HG03342 (cell line): ENCODE data around the gene GJC1.

ENCODE experiments used
- ATAC-seq: cut with Tn5 transposase; IDR thresholded peaks from one replicate; pipeline ENCODE4 v1.9.1; 2021; ENCODE audit warnings: mild to moderate bottlenecking, moderate library complexity; ENCODE audit not compliant: unreplicated experiment

Gene GJC1

DNA sequence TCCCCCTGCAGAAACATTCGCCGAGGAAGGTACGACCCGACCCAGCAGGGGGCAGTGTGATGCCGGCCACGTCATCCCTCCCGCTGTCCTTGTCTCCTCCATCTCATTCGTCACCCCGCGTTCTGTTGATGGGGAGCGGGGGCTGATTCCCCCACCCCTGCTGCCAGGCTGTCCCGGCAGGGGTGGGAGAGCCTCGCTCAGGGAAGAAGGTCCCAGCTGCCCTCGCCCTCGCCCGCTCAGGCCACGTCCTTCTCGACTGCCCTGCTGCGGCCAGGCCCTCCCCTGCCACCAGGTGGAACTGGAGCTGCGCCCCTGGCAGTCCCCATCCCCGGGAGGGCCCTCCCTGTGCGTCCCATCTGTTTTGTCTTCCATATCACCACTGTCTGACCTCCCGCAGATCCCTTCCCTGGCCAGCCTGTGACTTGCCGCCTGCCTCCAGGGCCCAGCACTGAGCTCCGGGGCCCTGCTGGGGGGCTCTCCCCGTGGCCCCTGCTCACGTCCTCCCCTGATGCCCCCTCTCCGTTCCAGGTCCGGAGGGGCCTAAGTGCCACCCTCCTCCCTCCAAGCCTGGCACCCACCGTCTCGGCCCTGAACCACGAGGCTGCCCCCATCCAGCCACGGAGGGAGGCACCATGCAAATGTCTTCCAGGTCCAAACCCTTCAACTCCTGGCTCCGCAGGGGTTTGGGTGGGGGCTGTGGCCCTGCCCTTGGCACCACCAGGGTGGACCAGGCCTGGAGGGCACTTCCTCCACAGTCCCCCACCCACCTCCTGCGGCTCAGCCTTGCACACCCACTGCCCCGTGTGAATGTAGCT lies 50.7 kb downstream of the GJC1 start:
- no peak for ATAC-seq

DNA sequence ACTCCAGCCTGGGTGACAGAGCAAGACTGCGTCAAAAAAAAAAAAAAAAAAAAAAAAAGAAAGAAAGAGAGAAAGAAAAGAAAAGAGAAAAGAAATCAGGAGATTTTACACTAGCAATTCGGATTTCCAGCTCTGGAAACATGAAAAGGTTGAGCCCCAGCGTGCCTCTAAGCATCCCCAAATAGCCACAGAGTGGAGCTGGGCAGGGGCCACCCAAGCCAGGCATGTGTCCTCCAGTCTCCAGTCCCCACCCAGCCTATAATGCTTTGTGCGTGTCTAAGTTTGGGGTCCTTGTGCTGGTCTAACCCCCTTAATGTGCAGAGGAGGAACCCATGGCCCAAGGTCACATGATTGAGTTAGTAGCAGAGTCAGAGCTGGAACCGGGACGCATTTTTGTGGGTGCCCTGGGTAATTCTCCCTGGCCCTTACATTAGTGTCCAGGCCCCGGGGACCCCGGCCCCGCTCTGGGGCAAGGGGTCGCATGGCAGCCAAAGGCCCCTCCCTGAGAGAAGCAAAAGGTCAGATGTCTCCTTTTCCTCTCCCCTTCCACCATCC lies 51.4 kb downstream of the GJC1 start:
- ATAC-seq, result no peak

DNA sequence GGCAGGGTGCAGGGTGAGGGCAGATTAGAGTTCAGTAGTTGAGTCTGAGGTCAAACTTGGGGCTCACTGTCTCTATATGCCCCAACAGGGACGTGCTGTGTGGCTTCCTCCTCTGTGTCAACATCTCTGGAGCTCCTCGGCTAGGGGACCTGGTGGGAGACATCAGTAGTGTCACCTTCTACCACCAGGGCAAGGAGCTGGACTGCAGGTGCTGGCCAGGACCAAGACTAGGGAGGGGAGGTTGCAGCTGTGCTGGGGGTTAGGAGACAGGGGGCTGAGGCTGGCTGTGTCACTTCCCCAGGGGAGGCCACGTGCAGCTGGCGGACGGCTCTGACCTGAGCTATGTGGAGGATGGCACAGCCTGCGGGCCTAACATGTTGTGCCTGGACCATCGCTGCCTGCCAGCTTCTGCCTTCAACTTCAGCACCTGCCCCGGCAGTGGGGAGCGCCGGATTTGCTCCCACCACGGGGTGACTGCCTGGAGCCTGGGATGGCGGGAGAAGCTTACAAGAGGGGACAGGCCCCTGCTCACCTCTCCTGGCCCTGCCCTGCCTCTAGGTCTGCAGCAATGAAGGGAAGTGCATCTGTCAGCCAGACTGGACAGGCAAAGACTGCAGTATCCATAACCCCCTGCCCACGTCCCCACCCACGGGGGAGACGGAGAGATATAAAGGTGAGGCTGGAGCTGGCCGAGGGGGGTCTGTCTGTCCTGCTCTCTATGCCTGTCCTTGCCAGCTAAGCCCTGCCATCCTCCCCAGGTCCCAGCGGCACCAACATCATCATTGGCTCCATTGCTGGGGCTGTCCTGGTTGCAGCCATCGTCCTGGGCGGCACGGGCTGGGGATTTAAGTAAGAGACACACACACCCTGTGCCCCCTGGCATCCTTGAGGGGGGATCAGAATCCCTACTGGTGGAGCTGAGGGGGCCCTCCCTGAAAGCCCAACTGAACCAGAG lies 52.4 kb downstream of the GJC1 start:
- ATAC-seq, result no peak

DNA sequence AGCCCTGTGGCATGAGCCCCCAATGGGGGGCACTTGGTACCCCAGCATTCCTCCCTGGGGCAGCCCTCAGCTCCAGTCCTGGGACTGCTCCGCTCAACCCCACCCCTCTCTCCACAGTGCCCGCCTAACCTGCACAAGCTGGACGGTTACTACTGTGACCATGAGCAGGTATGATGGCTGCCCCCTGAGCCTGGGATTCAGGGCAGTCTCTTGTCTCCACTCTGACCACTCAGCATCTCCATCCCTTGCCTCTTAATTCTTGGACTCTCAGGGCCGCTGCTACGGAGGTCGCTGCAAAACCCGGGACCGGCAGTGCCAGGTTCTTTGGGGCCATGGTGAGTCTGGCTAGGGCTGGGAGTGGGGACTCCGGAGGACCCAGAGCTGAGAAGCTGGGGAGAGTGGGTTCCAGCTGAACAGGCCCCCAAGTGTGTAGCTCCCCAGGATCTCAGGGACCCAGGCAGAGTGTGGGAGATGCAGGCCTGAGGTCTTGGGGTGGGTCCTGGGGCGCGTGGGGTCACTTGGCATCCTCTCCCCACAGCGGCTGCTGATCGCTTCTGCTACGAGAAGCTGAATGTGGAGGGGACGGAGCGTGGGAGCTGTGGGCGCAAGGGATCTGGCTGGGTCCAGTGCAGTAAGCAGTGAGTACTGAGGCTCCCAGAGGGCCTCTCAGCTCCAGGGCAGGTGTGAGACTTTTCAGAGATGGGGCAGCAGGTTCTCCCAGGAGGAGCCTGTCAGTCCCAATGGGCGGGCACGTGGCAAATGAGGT lies 53.3 kb downstream of the GJC1 start:
- ATAC-seq, result no peak

DNA sequence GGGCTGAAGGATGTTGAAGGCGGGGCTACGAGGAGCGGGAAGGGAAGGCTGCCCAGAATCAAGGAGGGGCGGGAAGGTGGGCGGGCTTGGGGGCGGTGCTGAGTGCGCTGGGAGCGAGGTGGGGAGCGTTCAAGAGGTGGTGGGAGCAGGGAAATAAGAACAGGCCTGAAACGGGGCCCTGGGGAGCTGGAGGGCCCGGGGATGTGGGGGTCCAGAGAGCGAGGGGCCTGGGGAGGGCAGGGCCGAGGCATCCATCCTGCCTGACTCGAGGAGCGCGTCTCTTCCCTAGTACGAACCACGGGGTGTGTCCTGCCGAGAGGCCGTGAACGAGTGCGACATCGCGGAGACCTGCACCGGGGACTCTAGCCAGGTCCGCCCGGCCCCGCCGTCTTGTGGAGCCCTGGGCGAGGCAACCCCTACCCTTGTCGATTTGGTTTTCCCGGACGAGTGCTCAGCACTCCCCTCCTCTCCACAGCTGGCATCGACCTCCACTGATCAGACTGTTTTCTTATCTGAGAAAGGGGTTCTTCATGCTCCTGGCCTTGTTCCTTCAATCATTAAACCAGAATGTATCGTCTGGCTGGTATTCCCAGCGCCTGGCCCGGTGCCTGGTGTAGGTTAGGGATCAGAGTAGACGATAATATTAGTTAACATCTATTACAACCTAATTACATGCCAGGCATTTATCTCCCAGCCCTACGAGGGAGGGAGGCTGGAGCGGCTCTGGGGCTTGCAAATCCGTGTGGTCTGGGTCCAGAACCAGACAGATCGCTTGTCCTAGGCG lies 54.1 kb downstream of the GJC1 start:
- ATAC-seq, result no peak

DNA sequence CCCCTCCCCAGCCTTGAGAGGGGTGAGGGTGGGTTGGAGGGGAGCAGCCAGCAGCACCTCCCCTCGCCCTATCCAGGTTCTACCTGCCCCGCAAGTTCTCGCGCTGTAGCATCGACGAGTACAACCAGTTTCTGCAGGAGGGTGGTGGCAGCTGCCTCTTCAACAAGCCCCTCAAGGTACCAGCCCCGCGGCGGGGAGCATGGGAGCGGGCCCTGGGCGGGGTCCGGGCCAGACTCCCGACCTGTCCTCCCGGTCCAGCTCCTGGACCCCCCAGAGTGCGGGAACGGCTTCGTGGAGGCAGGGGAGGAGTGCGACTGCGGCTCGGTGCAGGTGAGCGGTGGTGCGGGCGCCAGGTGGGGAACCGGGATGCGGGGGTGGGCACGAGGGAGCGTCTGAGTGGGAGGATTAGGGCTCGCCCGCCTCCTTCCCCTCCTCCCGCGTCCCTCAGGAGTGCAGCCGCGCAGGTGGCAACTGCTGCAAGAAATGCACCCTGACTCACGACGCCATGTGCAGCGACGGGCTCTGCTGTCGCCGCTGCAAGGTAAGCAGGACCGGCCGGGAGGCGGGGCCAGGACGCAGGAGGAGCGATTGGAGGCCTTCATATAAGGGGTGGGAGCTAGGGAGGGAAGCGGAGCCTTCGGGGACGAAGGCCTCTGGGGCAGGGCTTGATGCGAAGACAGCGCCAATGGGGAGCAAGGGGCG lies 54.8 kb downstream of the GJC1 start:
- peak; percentile 91 for ATAC-seq

DNA sequence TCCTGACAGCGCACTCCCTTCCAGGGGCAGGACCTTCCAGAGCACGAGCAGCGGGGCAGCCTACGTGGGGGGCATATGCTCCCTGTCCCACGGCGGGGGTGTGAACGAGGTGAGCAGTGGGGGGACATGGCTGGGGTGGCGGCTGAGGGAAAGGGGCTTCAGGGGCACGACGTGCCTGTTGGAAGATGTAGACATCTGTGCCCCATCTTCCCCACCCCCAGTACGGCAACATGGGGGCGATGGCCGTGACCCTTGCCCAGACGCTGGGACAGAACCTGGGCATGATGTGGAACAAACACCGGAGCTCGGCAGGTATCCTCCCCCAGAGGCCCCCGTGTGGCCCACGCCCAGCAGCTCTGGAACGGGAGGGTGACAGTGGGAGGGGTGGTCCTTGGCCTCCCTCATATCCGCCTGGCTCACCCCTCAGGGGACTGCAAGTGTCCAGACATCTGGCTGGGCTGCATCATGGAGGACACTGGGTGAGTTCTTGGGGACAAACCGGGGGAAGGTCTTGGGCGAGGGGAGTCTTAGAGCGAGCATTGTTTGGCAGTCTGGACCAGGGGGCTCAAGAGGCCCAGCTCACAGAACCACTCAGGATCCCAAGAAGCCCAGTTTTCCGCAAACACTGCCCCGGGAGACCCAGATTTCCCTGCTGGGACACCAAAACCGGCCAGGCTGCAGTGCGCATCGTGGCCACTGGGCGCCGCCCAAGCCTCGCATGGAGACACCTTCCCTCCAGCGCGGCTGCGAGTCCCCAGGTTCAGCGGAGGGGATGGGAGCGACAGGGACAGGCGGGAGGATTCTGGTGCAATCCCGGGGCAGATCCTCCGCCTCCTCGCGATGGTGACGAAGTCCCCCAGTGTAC lies 55.6 kb downstream of the GJC1 start:
- no peak for ATAC-seq

DNA sequence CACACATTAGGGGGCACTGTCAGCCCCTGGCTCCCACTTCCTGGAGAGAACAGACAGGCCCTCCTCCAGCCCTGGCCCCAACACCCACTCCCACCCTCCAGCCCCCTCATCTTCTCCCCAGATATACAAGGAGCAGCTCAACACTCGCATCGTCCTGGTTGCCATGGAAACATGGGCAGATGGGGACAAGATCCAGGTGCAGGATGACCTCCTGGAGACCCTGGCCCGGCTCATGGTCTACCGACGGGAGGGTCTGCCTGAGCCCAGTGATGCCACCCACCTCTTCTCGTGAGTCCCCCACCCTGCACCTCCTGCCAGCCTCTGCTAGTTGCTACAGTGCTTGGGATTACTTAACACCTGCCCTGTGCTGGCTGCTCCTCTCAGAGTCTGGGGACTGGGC lies 56.9 kb downstream of the GJC1 start:
- no peak for ATAC-seq

DNA sequence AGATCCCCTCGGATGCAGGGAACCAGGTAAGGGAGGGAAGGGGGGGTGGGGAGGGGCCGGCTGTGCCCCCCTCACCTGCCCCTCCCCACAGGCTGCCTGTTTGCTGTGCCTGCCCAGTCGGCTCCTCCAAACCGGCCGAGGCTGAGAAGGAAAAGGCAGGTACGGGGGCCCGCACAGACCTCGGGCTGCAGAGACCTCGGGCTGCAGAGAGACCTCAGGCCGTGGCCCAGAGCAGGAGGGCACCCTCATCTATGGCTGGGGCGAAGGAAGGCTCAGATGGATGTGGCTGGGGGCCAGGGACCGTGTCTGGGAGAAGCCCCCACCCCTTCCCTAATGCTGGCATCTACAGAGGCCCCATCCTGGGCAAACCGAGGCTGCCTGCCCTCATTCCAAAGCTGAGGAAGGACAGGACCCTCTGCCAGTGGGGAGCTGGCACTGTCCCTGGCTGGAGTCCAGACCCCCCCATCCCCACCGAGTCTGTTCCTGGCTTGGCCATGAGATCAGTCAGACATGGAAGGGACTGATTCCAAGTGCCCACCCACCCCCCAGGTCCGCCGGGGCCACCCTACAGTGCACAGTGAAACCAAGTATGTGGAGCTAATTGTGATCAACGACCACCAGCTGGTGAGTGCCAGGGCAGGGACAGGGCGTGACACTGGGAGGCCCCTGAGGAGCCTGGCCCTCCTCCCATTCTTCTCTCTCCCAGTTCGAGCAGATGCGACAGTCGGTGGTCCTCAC lies 57.6 kb downstream of the GJC1 start:
- no peak for ATAC-seq

DNA sequence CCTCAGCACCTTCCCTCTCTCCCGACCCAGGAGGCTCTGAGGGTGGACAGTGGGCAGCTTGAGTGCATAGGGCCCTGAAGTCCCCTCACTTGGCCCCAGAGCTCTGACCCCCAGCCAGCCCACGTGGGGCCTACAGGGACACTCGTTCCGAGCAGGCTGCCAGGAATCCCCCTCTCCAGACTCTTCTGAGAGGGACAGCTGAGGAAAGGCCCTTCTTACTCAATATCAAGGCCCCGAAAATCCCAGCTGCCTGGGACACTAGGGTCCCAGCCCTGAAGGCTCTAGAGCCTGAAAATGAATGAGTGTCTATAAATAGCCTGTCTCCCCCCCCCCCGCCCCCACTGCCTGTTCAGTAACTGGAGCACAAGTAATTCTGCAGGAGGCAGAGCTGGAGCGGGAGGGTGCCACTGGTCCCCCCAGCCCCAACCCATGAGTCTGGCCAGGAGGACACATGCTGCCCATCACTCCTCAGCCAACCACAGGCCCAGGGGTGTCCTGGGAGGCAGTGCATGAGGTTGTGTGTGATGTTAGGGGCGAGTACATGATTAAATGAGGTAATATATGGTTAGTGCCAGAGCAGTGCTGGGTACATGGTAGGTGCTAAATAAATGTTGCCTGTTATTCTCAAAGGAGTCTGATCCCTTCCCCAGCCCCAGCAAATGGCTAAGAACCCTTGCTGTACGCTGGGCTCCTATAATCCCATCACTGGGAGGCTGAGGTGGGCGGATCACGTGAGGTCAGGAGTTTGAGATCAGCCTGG lies 59.7 kb downstream of the GJC1 start:
- ATAC-seq, result no peak

DNA sequence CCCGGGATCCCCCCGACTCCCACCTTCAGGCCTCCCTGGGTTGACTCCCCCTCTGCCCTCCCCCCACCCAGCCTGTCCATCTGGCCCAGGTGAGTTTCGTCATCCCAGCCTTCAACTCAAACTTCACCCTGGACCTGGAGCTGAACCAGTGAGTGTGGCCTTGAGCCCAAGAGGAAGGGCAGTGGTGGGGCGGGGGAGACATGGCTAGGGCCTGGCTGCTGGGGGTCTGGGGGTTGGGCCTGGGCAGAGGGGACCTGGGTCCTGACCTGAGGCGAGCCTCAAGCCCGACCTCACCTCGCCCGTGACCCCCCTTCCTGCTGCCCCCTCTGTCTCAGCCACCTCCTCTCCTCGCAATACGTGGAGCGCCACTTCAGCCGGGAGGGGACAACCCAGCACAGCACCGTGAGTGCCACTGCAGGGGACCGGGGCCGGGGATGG lies 60.4 kb downstream of the GJC1 start:
- ATAC-seq, result no peak

DNA sequence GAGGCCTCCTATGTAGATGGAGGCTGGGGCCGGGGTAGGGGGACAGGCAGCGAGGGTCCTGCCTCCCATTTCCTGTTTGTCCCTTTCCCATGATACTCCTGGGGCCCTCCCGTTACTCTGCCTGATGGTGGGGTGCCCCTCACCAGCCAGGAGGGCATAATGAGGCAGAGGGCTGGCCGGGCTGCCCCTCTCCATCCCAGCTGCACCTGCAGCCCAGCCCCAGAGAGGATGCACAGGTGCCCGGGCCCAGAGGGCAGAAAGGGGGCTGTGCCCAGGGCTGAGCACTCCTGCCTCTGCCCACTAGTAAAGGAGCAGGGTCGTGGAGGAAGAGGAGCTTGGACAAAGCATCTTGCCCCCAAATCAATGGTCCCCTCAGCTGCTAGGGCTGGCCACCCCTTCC lies 60.9 kb downstream of the GJC1 start:
- ATAC-seq, result no peak

DNA sequence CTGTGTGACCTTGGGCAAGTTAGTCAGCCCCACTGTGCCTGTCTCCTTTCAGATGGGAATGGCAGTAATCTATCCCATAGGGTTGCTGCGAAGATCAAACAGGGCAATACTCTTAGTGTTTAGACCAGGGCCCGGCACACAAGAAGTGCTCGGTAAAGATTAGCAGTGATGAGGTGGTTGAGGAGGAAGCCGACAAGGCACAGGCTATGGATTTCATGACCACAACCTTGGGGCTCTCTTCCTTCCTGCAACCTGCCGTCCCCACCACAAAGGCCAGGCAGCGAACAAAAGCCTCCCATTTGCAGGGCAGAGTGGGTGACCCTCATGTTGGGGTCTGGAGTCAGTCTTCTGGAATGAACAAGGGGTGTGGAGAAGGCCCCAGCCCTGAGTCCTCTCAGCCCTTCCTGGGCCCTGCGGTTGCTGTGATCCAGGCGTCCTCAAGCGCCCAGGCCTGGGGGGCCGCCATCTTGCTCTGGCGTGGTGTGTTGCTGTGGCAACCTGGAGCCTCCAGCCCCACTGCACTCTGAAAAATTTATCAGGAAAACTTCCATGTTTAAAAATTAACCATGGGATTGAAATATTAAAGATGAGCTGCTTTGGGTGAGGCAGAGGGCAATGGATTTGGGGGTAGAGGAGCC lies 61.5 kb downstream of the GJC1 start:
- ATAC-seq, result no peak

DNA sequence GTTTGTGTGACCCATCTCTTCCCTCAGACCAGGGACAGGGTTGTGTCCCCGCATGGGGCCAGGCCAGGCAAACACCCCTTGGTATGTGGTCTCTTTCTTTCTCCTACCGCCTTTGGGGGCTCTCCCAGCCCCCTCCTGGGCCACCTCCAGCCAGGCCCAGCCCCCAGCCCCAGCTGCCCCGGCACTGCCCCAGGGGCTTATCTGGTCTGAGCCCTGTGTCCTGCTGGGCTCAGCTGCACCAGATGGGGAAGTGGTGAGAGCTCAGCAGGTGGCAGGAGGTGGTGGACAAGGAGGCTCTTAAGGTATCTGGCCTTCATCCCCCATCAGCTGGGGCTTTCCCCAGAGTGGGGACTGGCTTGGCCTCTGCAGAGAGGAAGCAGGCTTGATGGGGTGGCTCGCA lies 62.6 kb downstream of the GJC1 start:
- ATAC-seq, result no peak

DNA sequence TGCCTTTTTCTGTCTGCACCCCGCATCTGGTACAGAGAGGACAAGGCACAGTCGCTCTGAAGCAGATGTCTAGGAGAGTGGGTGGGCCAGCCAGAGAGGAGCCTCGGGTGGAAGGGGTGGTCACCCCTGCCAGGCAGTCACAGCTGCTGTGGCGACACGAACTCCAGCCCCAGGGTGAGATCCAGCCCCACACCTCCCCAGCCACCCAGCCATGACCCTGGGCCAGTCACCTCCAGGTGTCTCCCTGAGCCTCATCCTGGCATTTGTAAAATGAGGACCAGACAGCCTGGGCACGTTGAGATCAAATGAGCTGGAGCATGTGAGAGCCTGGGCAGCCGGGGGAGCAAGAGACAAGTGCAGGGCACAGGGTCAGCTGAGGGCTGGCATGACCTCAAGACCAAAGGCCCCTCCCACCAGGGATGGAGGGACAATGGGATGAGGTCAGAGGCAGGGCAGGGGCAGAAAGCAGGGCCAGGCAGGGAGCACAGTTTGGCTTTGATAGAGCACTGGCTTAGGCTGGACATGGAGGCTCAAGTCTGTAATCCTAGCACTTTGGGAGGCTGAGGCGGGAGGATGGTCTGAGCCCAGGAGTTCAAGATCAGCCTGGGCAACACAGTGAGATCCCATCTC lies 63.6 kb downstream of the GJC1 start:
- ATAC-seq, result no peak

DNA sequence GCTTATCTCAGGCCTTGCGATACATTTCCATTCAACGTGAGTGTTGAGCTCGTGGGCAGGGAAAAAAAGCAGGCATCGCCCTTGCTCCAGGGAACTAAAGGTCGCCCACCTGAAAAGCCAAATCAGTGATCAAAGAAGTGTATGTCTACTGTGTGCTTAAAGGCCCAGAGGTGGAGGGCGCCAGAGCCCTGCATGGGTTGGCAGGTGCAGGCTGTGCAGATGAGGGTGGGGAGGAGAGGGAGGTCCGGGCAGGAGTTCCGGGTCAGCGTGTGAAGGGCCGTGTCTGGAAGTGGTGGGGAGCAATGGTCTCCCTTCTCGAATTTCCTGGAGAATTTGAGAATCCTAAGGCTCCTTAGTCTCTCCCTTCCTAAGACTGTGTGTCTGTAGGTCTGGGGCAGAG lies 64.1 kb downstream of the GJC1 start:
- ATAC-seq, result no peak
